NCI-H2171 (cell line): Measurements from ENCODE around the gene IL27RA.
A peak's percentile ranks its signal among the peaks of the same experiment; 100 is the strongest.

ENCODE experiments used
- DNase-seq: peaks from one replicate; lab custom pipeline; 2025; lab: John Stamatoyannopoulos, UW

The IL27RA gene

DNA sequence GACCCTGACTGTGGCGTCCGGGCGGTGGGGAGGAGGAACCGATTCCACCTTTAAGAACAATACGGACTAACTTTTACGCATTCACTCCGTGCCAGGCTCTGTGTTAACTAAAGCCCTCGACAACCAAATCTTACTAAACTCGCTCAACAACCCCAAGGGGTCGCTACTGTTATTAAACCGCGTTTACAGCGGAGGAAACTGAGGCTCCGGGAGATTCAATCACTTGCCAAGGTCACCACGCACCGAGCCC is 57.8 kb downstream of the IL27RA start:
- DNase-seq, result peak; percentile 14

DNA sequence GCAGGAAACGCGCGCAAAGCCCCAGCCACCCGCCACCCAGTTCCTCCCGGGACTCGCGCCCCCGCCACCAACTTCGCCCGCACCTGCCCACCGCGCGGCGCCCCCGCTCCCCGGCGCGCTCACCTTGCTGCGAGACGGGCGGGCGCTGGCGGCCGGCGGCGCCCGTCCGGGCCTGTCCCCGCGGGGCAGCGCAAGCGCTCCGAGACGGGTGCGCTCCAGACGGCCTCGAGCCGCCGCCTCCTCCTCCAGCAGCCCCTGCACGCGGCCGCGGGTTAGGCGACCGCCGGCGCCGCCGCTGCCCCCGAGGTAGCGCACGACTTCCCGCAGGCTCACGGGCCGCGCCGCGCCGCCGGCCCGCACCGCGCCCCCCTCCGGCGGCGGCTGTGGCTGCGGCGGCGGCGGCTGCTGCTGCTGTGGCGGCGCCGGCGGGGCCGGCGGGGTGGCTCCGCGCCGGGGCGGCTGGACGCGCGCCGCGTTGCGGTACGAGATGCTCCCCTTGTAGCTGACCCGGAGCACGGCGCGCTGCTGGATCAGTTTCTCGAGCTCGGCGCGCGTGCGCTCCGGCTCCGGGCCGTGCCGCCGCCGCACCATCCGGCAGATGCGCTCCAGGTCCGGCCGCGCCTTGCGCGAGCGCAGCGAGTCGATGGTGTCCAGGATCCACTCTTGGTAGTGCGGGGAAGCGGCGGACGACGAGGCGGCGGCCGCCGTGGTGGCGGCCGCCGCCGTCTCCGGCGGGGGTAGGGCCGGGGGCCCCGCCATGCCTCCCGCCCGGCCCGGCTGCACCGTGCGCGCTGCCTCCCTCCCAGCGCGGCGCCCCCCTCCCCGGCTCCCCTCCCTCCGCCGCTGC is 58.3 kb downstream of the IL27RA start:
- DNase-seq, result peak; percentile 56

GRCh38 chr19:14090509-14091080 is 59.0 kb downstream of the IL27RA start, which contains the start of gene SAMD1:
TSS of gene SAMD1 (minus strand) at chr19:14090751.
- DNase-seq, result peak; percentile 97

DNA sequence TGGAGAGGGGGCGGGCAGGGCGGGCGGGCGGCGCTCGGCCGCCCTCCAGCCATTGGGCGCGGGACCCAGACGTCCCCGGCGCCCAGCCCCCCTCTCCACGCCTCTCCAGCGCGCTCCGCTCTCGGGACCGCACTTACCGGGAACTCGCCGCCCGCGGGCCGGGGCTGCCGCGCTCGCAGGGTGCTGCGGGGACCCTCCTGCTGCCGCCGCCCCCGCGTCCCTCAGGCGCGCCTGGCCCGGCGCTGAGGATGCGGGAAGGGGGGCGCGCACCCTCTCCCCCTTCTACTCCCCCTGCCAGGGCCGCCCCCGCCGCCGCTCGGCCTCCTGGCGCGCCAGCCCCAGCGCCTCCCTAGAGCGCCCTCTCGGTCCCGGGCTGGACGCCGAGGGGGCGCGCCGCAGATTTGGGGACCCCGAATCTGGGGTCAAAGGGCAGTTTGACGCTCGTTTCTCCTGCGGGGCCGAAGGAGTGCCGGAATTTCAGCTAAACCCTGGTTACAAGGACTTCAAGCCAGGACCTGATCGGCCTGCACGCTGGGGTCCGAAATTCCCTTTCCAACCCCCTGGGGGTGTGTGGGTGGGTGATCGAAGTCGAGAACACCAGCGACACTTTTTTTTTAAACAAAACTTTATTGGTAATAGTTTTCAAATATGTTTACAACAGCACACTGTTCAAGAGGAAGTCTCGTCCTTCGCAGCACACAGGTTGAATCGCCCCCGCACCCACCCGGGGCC is 59.7 kb downstream of the IL27RA start:
- peak; percentile 89 for DNase-seq

- no peak for DNase-seq
These were observed 60.4 kb downstream of the IL27RA start for GRCh38 chr19:14091813-14092462.

DNA sequence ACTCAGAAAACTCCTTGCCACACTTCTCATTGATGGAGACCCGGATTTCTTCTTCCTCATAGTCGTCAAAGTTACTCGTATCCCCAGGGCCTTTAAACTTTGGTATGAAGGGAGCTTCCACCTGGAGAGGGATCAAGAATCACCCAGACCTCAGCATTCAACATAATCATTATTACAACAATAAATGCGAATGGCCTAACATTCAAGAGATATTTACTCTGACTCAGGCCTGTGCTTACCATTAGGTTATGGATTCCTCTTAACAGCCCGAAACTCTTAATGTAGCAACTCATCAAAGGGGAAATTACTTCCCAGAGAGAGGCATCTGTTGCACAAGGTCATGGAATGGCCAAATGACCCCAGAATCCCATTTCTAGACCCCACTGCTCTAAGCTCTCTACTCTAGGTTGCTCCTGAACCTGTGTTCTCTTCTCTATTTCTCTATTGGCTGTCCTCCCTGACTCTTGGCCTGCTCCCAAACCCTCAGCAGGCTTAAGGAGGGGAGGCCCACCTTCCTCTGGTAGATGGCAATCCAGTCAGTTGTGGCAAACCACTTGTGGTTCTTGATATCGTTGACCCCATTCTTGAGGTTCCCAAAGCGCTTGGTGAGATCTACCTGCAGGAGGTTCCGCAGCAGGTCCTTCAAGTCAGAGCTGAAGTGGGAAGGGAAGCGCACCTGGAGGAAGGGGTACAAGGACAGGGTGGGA is 61.7 kb downstream of the IL27RA start:
- DNase-seq, result no peak

- no peak for DNase-seq
These were observed 63.3 kb downstream of the IL27RA start for GRCh38 chr19:14094854-14095253.

- no peak for DNase-seq
These were observed 64.9 kb downstream of the IL27RA start for GRCh38 chr19:14096272-14096992.

GRCh38 chr19:14097532-14098151 is 66.1 kb downstream of the IL27RA start:
- no peak for DNase-seq

GRCh38 chr19:14101003-14101545 is 69.5 kb downstream of the IL27RA start:
- DNase-seq, result no peak

GRCh38 chr19:14102102-14102696 is 70.6 kb downstream of the IL27RA start:
- DNase-seq, result no peak

DNA sequence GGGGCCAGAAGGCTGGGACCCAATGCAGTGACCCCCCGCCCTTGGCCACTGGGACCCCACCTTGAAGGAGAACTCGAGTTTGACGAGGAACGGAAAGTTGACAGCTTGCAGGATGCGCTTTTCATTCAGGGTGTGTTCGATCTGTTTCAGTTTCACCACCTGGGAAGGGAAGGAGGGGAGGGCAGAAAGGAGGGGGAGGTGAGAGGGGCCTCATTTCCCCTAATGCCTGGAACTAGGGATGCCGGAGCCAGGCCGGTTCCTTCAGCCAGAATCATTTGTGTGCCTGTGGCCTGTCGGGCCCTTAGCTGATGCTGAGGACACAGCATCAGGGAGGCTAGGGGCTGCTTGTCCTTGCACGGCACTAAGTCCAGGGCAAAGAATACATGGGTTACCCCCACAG is 71.2 kb downstream of the IL27RA start:
- no peak for DNase-seq
